ENCODE data around the gene EIF1AD.

DNA sequence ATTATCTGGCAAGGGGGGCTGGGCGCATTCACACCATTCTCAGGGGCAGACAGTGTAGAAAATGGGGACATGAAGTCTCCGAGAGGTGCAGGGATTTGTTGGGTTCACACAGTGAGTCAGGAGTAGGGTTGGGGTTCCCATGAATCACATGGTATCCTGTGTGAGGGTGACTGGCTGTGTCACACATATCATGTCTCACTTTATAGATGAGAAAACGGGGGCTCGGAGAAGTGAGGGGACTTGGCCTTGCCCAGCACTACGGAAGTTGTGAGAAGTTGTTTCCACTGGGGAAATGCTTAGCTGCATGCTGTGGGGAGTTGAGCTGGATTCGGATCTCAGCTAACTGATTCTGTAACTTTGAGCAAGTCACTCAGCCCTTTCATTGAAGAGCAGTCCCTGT, 42.8 kb upstream of the EIF1AD start:
- TF ChIP-seq, protein P1, sequence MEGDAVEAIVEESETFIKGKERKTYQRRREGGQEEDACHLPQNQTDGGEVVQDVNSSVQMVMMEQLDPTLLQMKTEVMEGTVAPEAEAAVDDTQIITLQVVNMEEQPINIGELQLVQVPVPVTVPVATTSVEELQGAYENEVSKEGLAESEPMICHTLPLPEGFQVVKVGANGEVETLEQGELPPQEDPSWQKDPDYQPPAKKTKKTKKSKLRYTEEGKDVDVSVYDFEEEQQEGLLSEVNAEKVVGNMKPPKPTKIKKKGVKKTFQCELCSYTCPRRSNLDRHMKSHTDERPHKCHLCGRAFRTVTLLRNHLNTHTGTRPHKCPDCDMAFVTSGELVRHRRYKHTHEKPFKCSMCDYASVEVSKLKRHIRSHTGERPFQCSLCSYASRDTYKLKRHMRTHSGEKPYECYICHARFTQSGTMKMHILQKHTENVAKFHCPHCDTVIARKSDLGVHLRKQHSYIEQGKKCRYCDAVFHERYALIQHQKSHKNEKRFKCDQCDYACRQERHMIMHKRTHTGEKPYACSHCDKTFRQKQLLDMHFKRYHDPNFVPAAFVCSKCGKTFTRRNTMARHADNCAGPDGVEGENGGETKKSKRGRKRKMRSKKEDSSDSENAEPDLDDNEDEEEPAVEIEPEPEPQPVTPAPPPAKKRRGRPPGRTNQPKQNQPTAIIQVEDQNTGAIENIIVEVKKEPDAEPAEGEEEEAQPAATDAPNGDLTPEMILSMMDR (conservative IDR thresholded peaks at IDR 0.05; ENCODE audit: low read length), result no peak
- TF ChIP-seq EZH2phosphoT487 (IDR thresholded peaks at IDR 0.05; ENCODE audit: borderline replicate concordance), result no peak

Data from Loucy (cell line).